ENCODE measurements around the gene DHX40. TPM values are rescaled to one million over a fixed set of nuclear protein-coding genes. Genes with fewer than 3 reads are reported as not detected.

DHX40 gene
- total and polyA plus RNA-seq, 2 of the 13 experiments (the other 11 are each of a cell fraction or from before 2014, with no cell fraction given): 22.2 to 37.0 TPM

DNA sequence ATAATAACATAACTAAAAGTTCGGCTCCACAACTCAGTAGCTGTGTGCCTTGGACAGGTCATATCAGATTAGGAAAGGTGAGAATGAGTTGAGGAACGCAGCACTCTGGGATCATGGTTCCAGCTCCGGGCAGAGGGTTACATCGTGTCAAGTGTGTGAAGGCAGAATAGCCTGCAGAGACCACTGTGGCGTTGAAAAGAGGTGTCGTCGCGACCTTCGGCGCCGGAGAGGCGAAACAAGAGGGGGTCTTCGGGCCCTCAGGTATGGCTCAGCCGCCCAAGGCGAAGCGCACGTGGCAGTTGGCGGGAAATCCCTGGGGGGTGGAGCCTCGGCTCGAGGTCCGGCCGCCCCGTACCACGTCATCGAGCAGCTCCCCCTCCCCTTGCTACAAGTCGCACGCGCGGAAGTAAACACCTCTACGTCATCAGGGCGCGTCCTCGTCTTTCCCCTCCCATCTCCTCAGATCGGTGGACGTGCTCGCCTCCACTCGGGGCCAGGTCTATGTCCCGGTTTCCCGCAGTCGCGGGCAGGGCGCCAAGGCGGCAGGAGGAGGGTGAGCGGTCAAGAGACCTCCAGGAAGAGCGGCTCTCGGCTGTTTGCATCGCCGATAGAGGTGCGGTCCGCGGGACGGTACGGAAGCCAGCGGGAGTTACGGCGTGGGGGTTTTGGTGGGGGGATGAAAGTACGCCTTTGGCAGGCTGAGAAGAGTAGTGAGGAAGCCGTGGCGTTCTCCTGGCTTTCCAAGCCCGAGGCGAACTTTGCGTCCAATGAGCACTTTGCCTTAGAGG lies at the start of gene DHX40 (continued):
- TF ChIP-seq ZNF496 (CRISPR knock-in tag; IDR thresholded peaks at IDR 0.05; ENCODE audit: insufficient replicate concordance) (peak; percentile 11), ZNF256 (CRISPR knock-in tag; conservative IDR thresholded peaks at IDR 0.05) (peak; percentile 91), MTF2 (CRISPR knock-in tag; IDR thresholded peaks at IDR 0.05; ENCODE audit: borderline replicate concordance) (peak; percentile 97), ZNF841 (CRISPR knock-in tag; IDR thresholded peaks at IDR 0.05; ENCODE audit: borderline replicate concordance) (peak; percentile 92), ZNF30 (CRISPR knock-in tag; IDR thresholded peaks at IDR 0.05) (peak; percentile 97; the same call in 1 of the 2 replicates), RBFOX2 (IDR thresholded peaks at IDR 0.05; ENCODE audit: low read depth, low read length) (peak; percentile 82), ZHX1 (CRISPR knock-in tag; IDR thresholded peaks at IDR 0.05; ENCODE audit: low read depth) (peak; percentile 98), ATRX (CRISPR knock-in tag; IDR thresholded peaks at IDR 0.05; ENCODE audit: borderline replicate concordance) (no peak), TEAD2 (CRISPR knock-in tag; IDR thresholded peaks at IDR 0.05) (peak; percentile 68; the same call in 1 of the 2 replicates), TP53 (CRISPR knock-in tag; conservative IDR thresholded peaks at IDR 0.05) (0 out of 2 replicates have a peak, but pooled peaks have one; percentile 73), MYC (CRISPR knock-in tag; IDR thresholded peaks at IDR 0.05; ENCODE audit: borderline replicate concordance) (peak; percentile 79)
- TF ChIP-seq, protein P1, sequence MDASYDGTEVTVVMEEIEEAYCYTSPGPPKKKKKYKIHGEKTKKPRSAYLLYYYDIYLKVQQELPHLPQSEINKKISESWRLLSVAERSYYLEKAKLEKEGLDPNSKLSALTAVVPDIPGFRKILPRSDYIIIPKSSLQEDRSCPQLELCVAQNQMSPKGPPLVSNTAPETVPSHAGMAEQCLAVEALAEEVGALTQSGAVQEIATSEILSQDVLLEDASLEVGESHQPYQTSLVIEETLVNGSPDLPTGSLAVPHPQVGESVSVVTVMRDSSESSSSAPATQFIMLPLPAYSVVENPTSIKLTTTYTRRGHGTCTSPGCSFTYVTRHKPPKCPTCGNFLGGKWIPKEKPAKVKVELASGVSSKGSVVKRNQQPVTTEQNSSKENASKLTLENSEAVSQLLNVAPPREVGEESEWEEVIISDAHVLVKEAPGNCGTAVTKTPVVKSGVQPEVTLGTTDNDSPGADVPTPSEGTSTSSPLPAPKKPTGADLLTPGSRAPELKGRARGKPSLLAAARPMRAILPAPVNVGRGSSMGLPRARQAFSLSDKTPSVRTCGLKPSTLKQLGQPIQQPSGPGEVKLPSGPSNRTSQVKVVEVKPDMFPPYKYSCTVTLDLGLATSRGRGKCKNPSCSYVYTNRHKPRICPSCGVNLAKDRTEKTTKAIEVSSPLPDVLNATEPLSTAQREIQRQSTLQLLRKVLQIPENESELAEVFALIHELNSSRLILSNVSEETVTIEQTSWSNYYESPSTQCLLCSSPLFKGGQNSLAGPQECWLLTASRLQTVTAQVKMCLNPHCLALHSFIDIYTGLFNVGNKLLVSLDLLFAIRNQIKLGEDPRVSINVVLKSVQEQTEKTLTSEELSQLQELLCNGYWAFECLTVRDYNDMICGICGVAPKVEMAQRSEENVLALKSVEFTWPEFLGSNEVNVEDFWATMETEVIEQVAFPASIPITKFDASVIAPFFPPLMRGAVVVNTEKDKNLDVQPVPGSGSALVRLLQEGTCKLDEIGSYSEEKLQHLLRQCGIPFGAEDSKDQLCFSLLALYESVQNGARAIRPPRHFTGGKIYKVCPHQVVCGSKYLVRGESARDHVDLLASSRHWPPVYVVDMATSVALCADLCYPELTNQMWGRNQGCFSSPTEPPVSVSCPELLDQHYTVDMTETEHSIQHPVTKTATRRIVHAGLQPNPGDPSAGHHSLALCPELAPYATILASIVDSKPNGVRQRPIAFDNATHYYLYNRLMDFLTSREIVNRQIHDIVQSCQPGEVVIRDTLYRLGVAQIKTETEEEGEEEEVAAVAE (CRISPR knock-in tag; IDR thresholded peaks at IDR 0.05; ENCODE audit: borderline replicate concordance): peak; percentile 48; the same call in 1 of the 2 replicates
- TF ChIP-seq, protein P2, sequence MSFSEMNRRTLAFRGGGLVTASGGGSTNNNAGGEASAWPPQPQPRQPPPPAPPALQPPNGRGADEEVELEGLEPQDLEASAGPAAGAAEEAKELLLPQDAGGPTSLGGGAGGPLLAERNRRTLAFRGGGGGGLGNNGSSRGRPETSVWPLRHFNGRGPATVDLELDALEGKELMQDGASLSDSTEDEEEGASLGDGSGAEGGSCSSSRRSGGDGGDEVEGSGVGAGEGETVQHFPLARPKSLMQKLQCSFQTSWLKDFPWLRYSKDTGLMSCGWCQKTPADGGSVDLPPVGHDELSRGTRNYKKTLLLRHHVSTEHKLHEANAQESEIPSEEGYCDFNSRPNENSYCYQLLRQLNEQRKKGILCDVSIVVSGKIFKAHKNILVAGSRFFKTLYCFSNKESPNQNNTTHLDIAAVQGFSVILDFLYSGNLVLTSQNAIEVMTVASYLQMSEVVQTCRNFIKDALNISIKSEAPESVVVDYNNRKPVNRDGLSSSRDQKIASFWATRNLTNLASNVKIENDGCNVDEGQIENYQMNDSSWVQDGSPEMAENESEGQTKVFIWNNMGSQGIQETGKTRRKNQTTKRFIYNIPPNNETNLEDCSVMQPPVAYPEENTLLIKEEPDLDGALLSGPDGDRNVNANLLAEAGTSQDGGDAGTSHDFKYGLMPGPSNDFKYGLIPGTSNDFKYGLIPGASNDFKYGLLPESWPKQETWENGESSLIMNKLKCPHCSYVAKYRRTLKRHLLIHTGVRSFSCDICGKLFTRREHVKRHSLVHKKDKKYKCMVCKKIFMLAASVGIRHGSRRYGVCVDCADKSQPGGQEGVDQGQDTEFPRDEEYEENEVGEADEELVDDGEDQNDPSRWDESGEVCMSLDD (CRISPR knock-in tag; IDR thresholded peaks at IDR 0.05; ENCODE audit: borderline replicate concordance): no peak
- TF ChIP-seq, protein P3, sequence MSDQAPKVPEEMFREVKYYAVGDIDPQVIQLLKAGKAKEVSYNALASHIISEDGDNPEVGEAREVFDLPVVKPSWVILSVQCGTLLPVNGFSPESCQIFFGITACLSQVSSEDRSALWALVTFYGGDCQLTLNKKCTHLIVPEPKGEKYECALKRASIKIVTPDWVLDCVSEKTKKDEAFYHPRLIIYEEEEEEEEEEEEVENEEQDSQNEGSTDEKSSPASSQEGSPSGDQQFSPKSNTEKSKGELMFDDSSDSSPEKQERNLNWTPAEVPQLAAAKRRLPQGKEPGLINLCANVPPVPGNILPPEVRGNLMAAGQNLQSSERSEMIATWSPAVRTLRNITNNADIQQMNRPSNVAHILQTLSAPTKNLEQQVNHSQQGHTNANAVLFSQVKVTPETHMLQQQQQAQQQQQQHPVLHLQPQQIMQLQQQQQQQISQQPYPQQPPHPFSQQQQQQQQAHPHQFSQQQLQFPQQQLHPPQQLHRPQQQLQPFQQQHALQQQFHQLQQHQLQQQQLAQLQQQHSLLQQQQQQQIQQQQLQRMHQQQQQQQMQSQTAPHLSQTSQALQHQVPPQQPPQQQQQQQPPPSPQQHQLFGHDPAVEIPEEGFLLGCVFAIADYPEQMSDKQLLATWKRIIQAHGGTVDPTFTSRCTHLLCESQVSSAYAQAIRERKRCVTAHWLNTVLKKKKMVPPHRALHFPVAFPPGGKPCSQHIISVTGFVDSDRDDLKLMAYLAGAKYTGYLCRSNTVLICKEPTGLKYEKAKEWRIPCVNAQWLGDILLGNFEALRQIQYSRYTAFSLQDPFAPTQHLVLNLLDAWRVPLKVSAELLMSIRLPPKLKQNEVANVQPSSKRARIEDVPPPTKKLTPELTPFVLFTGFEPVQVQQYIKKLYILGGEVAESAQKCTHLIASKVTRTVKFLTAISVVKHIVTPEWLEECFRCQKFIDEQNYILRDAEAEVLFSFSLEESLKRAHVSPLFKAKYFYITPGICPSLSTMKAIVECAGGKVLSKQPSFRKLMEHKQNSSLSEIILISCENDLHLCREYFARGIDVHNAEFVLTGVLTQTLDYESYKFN (CRISPR knock-in tag; conservative IDR thresholded peaks at IDR 0.05): peak; percentile 42

Measured in HepG2 (cell line).